Esophagus squamous epithelium (tissue), 4 donors: ENCODE results near the gene RPGR.

Experiments
- POLR2A ChIP-seq, 4 donors: fragments of 450-650 bp; IDR thresholded peaks; one replicate each; pipeline ENCODE4 v1.6.1; 2017; ENCODE audit warnings: antibody characterized with exemption in 4 of 4, mild to moderate bottlenecking in 4 of 4, moderate library complexity in 3 of 4
- TF ChIP-seq, protein P1 (sequence below), 6 experiments: fragments of 450-650 bp in 4 of 6; fragments of 200-600 bp in 2 of 6; sonication (generic) in 2 of 6; IDR thresholded peaks; one replicate each; pipeline ENCODE4 v1.5.1; 2016 to 2019; ENCODE audit warnings: antibody characterized with exemption in 6 of 6, mild to moderate bottlenecking in 4 of 6, moderate library complexity in 4 of 6

- TF ChIP-seq POLR2A (IDR thresholded peaks at IDR 0.05): no peak
- TF ChIP-seq, protein P1, sequence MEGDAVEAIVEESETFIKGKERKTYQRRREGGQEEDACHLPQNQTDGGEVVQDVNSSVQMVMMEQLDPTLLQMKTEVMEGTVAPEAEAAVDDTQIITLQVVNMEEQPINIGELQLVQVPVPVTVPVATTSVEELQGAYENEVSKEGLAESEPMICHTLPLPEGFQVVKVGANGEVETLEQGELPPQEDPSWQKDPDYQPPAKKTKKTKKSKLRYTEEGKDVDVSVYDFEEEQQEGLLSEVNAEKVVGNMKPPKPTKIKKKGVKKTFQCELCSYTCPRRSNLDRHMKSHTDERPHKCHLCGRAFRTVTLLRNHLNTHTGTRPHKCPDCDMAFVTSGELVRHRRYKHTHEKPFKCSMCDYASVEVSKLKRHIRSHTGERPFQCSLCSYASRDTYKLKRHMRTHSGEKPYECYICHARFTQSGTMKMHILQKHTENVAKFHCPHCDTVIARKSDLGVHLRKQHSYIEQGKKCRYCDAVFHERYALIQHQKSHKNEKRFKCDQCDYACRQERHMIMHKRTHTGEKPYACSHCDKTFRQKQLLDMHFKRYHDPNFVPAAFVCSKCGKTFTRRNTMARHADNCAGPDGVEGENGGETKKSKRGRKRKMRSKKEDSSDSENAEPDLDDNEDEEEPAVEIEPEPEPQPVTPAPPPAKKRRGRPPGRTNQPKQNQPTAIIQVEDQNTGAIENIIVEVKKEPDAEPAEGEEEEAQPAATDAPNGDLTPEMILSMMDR (IDR thresholded peaks at IDR 0.05): no peak
Observed at GRCh38 chrX:38240541-38240940, 86.8 kb downstream of the RPGR start.
